Muscle of leg (tissue), 11 donors: ENCODE results near the gene SNCA. TPM values are rescaled to one million over a fixed set of nuclear protein-coding genes. Genes with fewer than 3 reads are reported as not detected.

ENCODE experiments used
- DNase-seq: peaks from one replicate; pipeline ENCODE4 v3.0.0; 2013
- H3K27ac ChIP-seq: one replicate; pipeline ENCODE4 v1.5.1; 2013; ENCODE audit warnings: mild to moderate bottlenecking, low read length, control low read depth
- H3K27me3 ChIP-seq: one replicate; pipeline ENCODE4 v1.6.1; 2013; ENCODE audit warnings: low read length; ENCODE audit not compliant: control insufficient read depth, insufficient read depth
- H3K36me3 ChIP-seq: one replicate; pipeline ENCODE4 v1.6.1; 2013; ENCODE audit warnings: low read length; ENCODE audit not compliant: control insufficient read depth, insufficient read depth
- H3K4me1 ChIP-seq: one replicate; pipeline ENCODE4 v1.6.1; 2013; ENCODE audit warnings: low read length; ENCODE audit not compliant: control insufficient read depth, insufficient read depth
- H3K4me3 ChIP-seq: one replicate; pipeline ENCODE4 v1.5.1; 2013; ENCODE audit warnings: low read length, control low read depth
- H3K9me3 ChIP-seq: replicated peaks from 2 replicates; pipeline ENCODE4 v1.6.1; 2013; ENCODE audit warnings: low read depth, low read length; ENCODE audit not compliant: control insufficient read depth
- WGBS: methylation state at CpG from one replicate; pipeline ENCODE4 v1.1.5; 2013; ENCODE audit warnings: missing lambda C conversion rate; ENCODE audit not compliant: insufficient coverage; 5-methylcytosine and 5-hydroxymethylcytosine counted together
- polyA plus RNA-seq, 8 donors: library from polyadenylated mRNA; unstranded; fragments of 120-200 nt; gene quantifications; one replicate each; pipeline versions ENCODE4 v1.2.1 to v1.2.3, GENCODE V29; 2013; ENCODE audit warnings: inconsistent platforms in 1 of 8, low replicate concordance in 1 of 8; ENCODE audit not compliant: insufficient read length in 8 of 8, insufficient read depth in 1 of 8
- total RNA-seq: library from RNA; stranded (reverse); fragments of 120-200 nt; gene quantifications from one replicate; pipeline ENCODE4 v1.2.4, GENCODE V29; 2013

The SNCA gene
- total and polyA plus RNA-seq, 9 donors: 14.2 to 48.7 (median 34.2) TPM

GRCh38 chr4:89855236-89855635 is 18.3 kb upstream of the SNCA start:
- H3K36me3 ChIP-seq: no peaks in the 10 kb centered on the region
- no peaks in the 10 kb centered on the region for H3K27me3 ChIP-seq
- DNase-seq: no peak
- H3K4me1 ChIP-seq: no peaks in the 10 kb centered on the region
- no peaks in the 10 kb centered on the region for H3K9me3 ChIP-seq
- no peak overlapping the region for H3K27ac ChIP-seq
- H3K4me3 ChIP-seq: no peak overlapping the region
- 87% methylated on average over 2 of the region's 3 CpGs for WGBS

DNA sequence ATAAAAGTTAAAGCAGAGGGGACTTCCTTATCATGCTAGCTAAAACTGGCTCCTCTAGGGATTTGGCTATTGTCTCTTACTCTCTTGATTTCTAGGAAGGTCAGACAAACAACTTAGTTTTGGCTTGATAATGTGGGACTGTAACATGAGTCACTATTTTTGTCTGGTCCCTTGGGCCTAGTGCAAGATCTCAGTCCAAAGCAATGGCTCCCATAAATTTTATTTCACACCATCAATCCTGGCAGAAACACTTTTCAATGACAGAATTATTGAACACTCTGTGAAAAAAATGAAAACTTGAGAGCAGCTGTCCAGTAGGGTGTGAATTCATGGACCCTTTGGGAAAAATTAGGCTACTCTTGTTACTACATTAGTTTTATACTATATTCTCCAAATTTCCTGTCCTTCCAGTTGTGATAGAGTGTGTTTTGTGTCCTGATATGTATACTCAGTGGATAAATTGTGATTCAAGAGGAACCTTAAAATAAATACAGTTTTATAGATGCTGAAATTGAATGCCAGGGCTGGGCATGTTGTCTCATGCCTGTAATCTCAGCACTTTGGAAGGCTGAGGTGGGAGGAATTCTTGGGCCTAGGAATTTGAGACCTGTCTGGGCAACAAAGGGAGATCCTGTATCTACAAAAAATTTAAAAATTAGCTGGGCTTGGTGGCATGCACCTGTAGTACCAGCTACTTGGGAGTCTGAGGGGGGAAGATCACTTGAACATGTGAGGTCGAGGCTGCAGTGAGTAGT is 10.8 kb upstream of the SNCA start:
- WGBS: no CpG with 5 or more reads among the region's 1 CpG
- Histone ChIP-seq H3K27me3 (no peaks in the 10 kb centered on the region), H3K9me3 (peaks cover 6% of the 10 kb centered on the region), H3K4me3 (no peak overlapping the region), H3K36me3 (no peaks in the 10 kb centered on the region), H3K4me1 (no peaks in the 10 kb centered on the region), H3K27ac (no peak overlapping the region)
- DNase-seq: no peak

DNA sequence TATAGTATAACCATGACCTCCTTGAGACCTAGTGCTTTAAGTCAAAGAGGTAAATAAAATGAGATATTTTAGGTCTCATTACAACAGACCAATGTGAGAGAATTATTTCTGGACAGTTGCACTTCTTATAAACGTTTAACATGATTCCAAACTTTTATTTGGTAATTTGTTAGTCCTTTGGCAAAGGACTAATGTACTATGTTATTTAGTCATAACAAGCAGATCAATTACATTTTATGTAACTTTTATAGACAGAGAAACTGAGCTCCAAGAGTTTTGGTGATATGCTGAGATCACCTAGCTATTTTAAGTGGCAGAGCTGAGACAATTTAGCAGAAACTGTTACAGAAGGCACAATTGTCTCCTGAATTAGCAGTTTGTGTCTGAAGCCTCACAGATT is 2.6 kb upstream of the SNCA start:
- DNase-seq: no peak
- no peak overlapping the region for H3K4me3 ChIP-seq
- no peaks in the 10 kb centered on the region for H3K36me3 ChIP-seq
- peaks cover 21% of the 10 kb centered on the region for H3K27me3 ChIP-seq
- WGBS: no CpG with 5 or more reads among the region's 1 CpG
- peaks cover 16% of the 10 kb centered on the region for H3K4me1 ChIP-seq
- no peaks in the 10 kb centered on the region for H3K9me3 ChIP-seq
- H3K27ac ChIP-seq: no peak overlapping the region

GRCh38 chr4:89837993-89838390 is 1.0 kb upstream of the SNCA start:
- 1% methylated on average over 6 of the region's 8 CpGs for WGBS
- peaks cover 16% of the 10 kb centered on the region for H3K4me1 ChIP-seq
- peaks cover 21% of the 10 kb centered on the region for H3K27me3 ChIP-seq
- no peak overlapping the region for H3K27ac ChIP-seq
- peak overlapping the region; percentile 57 for H3K4me3 ChIP-seq
- no peaks in the 10 kb centered on the region for H3K36me3 ChIP-seq
- peak; percentile 34 for DNase-seq
- H3K9me3 ChIP-seq: no peaks in the 10 kb centered on the region

DNA sequence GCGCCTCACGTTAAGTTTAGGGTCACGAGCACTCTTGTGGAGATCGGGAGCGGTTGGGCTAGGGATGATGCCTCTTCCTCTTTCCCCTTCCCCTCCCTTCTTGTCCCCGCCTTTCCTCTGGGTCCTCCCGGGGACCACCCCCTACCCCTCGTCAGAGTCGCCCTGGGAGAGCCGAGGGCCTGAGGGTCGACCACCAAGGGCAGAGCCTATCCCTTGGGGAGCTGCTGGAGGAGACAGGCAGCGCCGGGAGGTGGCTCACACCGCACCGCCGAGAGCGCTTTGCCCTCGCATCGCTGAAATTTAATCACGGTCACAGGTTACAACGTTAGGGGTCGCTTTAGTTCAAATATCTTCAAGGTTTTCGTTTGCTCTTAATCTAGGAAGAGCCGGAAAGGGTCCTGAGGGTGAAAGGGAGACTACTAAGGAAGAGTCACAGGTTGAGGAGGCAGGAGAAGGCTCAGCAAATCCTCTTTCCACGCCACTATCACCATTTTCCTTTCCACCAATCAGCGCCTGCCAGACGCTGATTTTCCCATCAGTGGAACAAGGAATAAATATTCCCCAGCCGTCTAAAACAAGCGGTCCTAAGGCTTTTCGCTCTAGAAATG is 528 bp upstream of the SNCA start:
- no peak overlapping the region for H3K27ac ChIP-seq
- WGBS: under 1% methylated on average over 23 of the region's 30 CpGs
- no peaks in the 10 kb centered on the region for H3K9me3 ChIP-seq
- H3K4me3 ChIP-seq: peak overlapping the region; percentile 57
- peaks cover 21% of the 10 kb centered on the region for H3K27me3 ChIP-seq
- H3K4me1 ChIP-seq: peaks cover 16% of the 10 kb centered on the region
- DNase-seq: peak; percentile 33
- H3K36me3 ChIP-seq: no peaks in the 10 kb centered on the region

GRCh38 chr4:89836031-89836745 is 773 bp downstream of the SNCA start:
- Histone ChIP-seq H3K4me1 (peaks cover 16% of the 10 kb centered on the region), H3K27me3 (peaks cover 21% of the 10 kb centered on the region), H3K27ac (no peak overlapping the region), H3K9me3 (no peaks in the 10 kb centered on the region), H3K36me3 (no peaks in the 10 kb centered on the region), H3K4me3 (peak overlapping the region; percentile 57)
- DNase-seq: peak; percentile 11
- 9% methylated on average over 23 of the region's 33 CpGs for WGBS

- Histone ChIP-seq H3K9me3 (no peaks in the 10 kb centered on the region), H3K27me3 (peaks cover 21% of the 10 kb centered on the region), H3K4me1 (peaks cover 16% of the 10 kb centered on the region), H3K27ac (no peak overlapping the region), H3K4me3 (no peak overlapping the region), H3K36me3 (no peaks in the 10 kb centered on the region)
- no CpG with 5 or more reads among the region's 1 CpG for WGBS
- DNase-seq: no peak
These were observed 1.5 kb downstream of the SNCA start for GRCh38 chr4:89835413-89835812.

- H3K4me3 ChIP-seq: no peak overlapping the region
These were observed 2.3 kb downstream of the SNCA start for GRCh38 chr4:89834486-89835209.

GRCh38 chr4:89829470-89830138 is 7.4 kb downstream of the SNCA start:
- DNase-seq: peak; percentile 73
- Histone ChIP-seq H3K4me3 (no peak overlapping the region), H3K4me1 (no peaks in the 10 kb centered on the region), H3K27me3 (no peaks in the 10 kb centered on the region), H3K9me3 (no peaks in the 10 kb centered on the region), H3K36me3 (no peaks in the 10 kb centered on the region), H3K27ac (no peak overlapping the region)
- 52% methylated on average over 5 of the region's 7 CpGs for WGBS

More at GRCh38 chr4:89834486-89835209, 2.3 kb downstream of the SNCA start:
- no peaks in the 10 kb centered on the region for H3K9me3 ChIP-seq
- peaks cover 16% of the 10 kb centered on the region for H3K4me1 ChIP-seq
- H3K36me3 ChIP-seq: no peaks in the 10 kb centered on the region
- H3K27me3 ChIP-seq: peaks cover 21% of the 10 kb centered on the region
- H3K27ac ChIP-seq: no peak overlapping the region
- WGBS: no CpG with 5 or more reads among the region's 1 CpG
- no peak for DNase-seq
